DND-41 (cell line): ENCODE results near the gene RNF144A.
A peak's percentile ranks its signal among the peaks of the same experiment; 100 is the strongest.

Experiments used
- ATAC-seq: fragments of 200-7000 bp; cut with Tn5 transposase; 3 replicates; pipeline ENCODE4 v1.9.1; 2021; ENCODE audit warnings: low read depth; ENCODE audit not compliant: insufficient read depth
- DNase-seq: peaks from one replicate; pipeline ENCODE4 v3.0.0-alpha.2; 2020
- H2AFZ ChIP-seq: 2 replicates; pipeline ENCODE4 v1.6.0; 2012; ENCODE audit warnings: low read depth, low read length
- H3K27ac ChIP-seq: 2 replicates; pipeline ENCODE4 v1.5.1; 2012; ENCODE audit warnings: low read length, inconsistent platforms
- H3K27me3 ChIP-seq: fragments of 200-600 bp; sonication (generic); 2 replicates; pipeline ENCODE4 v1.6.0; 2012; ENCODE audit warnings: low read length, mild to moderate bottlenecking, inconsistent platforms; ENCODE audit not compliant: insufficient read depth, poor library complexity
- H3K36me3 ChIP-seq: 2 replicates; pipeline ENCODE4 v1.5.1; 2012; ENCODE audit warnings: low read length, inconsistent platforms; ENCODE audit not compliant: insufficient read depth
- H3K4me1 ChIP-seq: 2 replicates; pipeline ENCODE4 v1.5.1; 2012; ENCODE audit warnings: mild to moderate bottlenecking, low read length; ENCODE audit not compliant: insufficient read depth
- H3K4me2 ChIP-seq: 2 replicates; pipeline ENCODE4 v1.6.0; 2012; ENCODE audit warnings: mild to moderate bottlenecking, moderate library complexity, low read length, inconsistent platforms; ENCODE audit not compliant: insufficient read depth
- H3K4me3 ChIP-seq, 2 experiments: fragments of 200-600 bp in 1 of 2; shearing (Covaris generic) in 1 of 2; 2 replicates each; pipeline ENCODE4 v1.5.1; 2012 to 2016; ENCODE audit warnings: inconsistent platforms in 2 of 2, low read length in 2 of 2, mild to moderate bottlenecking in 2 of 2, low read depth in 1 of 2, moderate library complexity in 1 of 2
- H3K79me2 ChIP-seq: 2 replicates; pipeline ENCODE4 v1.6.0; 2012; ENCODE audit warnings: low read length, inconsistent platforms; ENCODE audit not compliant: insufficient read depth
- H3K9ac ChIP-seq: 2 replicates; pipeline ENCODE4 v1.6.0; 2012; ENCODE audit warnings: low read depth, mild to moderate bottlenecking, inconsistent platforms, low read length, moderate library complexity
- H3K9me3 ChIP-seq: 2 replicates; pipeline ENCODE4 v1.5.1; 2012; ENCODE audit warnings: low read length, moderate library complexity, mild to moderate bottlenecking, inconsistent platforms; ENCODE audit not compliant: insufficient read depth, severe bottlenecking
- H4K20me1 ChIP-seq: 2 replicates; pipeline ENCODE4 v1.6.0; 2012; ENCODE audit warnings: low read length; ENCODE audit not compliant: insufficient read depth
- CTCF ChIP-seq: IDR thresholded peaks from 2 replicates; pipeline ENCODE4 v1.5.1; 2012; ENCODE audit warnings: borderline replicate concordance, low read length, moderate library complexity, mild to moderate bottlenecking; ENCODE audit not compliant: poor library complexity, severe bottlenecking; ENCODE audit errors: extremely low read depth
- EZH2 ChIP-seq: IDR thresholded peaks from 3 replicates; pipeline ENCODE4 v1.6.1; 2012; ENCODE audit warnings: borderline replicate concordance, low read depth, mild to moderate bottlenecking, moderate library complexity, low read length, inconsistent platforms; ENCODE audit not compliant: severe bottlenecking

The RNF144A gene

GRCh38 chr2:6917761-6918421 lies 679 bp downstream of the RNF144A start:
- no peak for TF ChIP-seq CTCF
- no peak for TF ChIP-seq EZH2
- Histone ChIP-seq H3K27ac (peak overlapping the region; percentile 85), H3K9me3 (no peaks in the 10 kb centered on the region), H3K36me3 (peaks cover 64% of the 10 kb centered on the region), H4K20me1 (peaks cover 38% of the 10 kb centered on the region), H3K9ac (peak overlapping the region; percentile 97), H3K4me2 (peak overlapping the region; percentile 60), H3K79me2 (peaks cover 87% of the 10 kb centered on the region), H3K4me3 (peak overlapping the region; percentile 68 to 72; a peak in 3 of 4 replicates), H2AFZ (peak overlapping the region; percentile 65; the same call in 1 of the 2 replicates), H3K27me3 (no peaks in the 10 kb centered on the region), H3K4me1 (peaks cover 78% of the 10 kb centered on the region)
- peak; percentile 27 for ATAC-seq
- no peak for DNase-seq

GRCh38 chr2:6919901-6920742 lies 2.9 kb downstream of the RNF144A start:
- H3K79me2 ChIP-seq, result peaks cover 97% of the 10 kb centered on the region
- ATAC-seq, result no peak
- TF ChIP-seq EZH2 (no peak), CTCF (no peak)
- H2AFZ ChIP-seq, result no peak overlapping the region
- H3K27ac ChIP-seq, result peak overlapping the region; percentile 53
- H3K9ac ChIP-seq, result peak overlapping the region; percentile 2; the same call in 1 of the 2 replicates
- H3K36me3 ChIP-seq, result peaks cover 69% of the 10 kb centered on the region
- no peaks in the 10 kb centered on the region for H3K9me3 ChIP-seq
- peaks cover 60% of the 10 kb centered on the region for H4K20me1 ChIP-seq
- H3K4me1 ChIP-seq, result peaks cover 82% of the 10 kb centered on the region
- H3K4me2 ChIP-seq, result peak overlapping the region; percentile 85
- DNase-seq, result no peak
- H3K27me3 ChIP-seq, result no peaks in the 10 kb centered on the region
- peak overlapping the region in 1 of 2 experiments; percentile 67; a peak in 2 of 4 replicates for H3K4me3 ChIP-seq

- TF ChIP-seq EZH2, result no peak
- TF ChIP-seq CTCF, result no peak
- Histone ChIP-seq H3K4me1 (peaks cover 82% of the 10 kb centered on the region), H3K4me2 (peak overlapping the region; percentile 85)
Observed at GRCh38 chr2:6920743-6921064, 3.5 kb downstream of the RNF144A start.

More at GRCh38 chr2:6920743-6921064, 3.5 kb downstream of the RNF144A start:
- Histone ChIP-seq H4K20me1 (peaks cover 66% of the 10 kb centered on the region), H3K4me3 (no peak overlapping the region), H3K27ac (no peak overlapping the region; the same call in 1 of the 2 replicates), H3K36me3 (peaks cover 69% of the 10 kb centered on the region), H3K27me3 (no peaks in the 10 kb centered on the region), H2AFZ (no peak overlapping the region), H3K79me2 (peaks cover 97% of the 10 kb centered on the region), H3K9ac (no peak overlapping the region), H3K9me3 (no peaks in the 10 kb centered on the region)
- ATAC-seq, result no peak
- DNase-seq, result no peak
